Tibial nerve (tissue), 4 donors: ENCODE data around the gene C9orf50. TPM values are rescaled to one million over a fixed set of nuclear protein-coding genes. Genes with fewer than 3 reads are reported as not detected.

Source experiments
- DNase-seq, 2 donors: peaks; one replicate each; pipeline ENCODE4 v3.0.0-alpha.2; 2019; ENCODE audit warnings: low spot score in 2 of 2
- H3K27ac ChIP-seq, 4 donors: fragments of 200-600 bp; sonication (generic) in 3 of 4; one replicate each; pipeline ENCODE4 v1.5.1; 2017 to 2019; ENCODE audit warnings: mild to moderate bottlenecking in 1 of 4
- H3K27me3 ChIP-seq, 2 donors: fragments of 200-600 bp; sonication (generic) in 1 of 2; one replicate each; pipeline versions ENCODE4 v1.5.1 to v1.6.0; 2017 to 2019
- H3K36me3 ChIP-seq, 3 donors: fragments of 200-600 bp; sonication (generic); one replicate each; pipeline ENCODE4 v1.5.1; 2018 to 2019
- H3K4me1 ChIP-seq, 4 donors: fragments of 200-600 bp; sonication (generic) in 3 of 4; one replicate each; pipeline ENCODE4 v1.5.1; 2017 to 2019
- H3K4me3 ChIP-seq, 4 donors: fragments of 200-600 bp; sonication (generic) in 3 of 4; one replicate each; pipeline ENCODE4 v1.5.1; 2017 to 2019; ENCODE audit warnings: mild to moderate bottlenecking in 1 of 4, moderate library complexity in 1 of 4
- H3K9me3 ChIP-seq, 4 donors: fragments of 200-600 bp; sonication (generic) in 3 of 4; one replicate each; pipeline ENCODE4 v1.5.1; 2017 to 2019
- EP300 ChIP-seq, 2 donors: sonication (generic); formaldehyde crosslinking; IDR thresholded peaks; one replicate each; pipeline ENCODE4 v1.6.1; 2017; ENCODE audit warnings: antibody characterized with exemption in 2 of 2, mild to moderate bottlenecking in 1 of 2
- POLR2A ChIP-seq, 2 donors: fragments of 450-650 bp; IDR thresholded peaks; one replicate each; pipeline ENCODE4 v1.6.1; 2017; ENCODE audit warnings: antibody characterized with exemption in 2 of 2, mild to moderate bottlenecking in 2 of 2, moderate library complexity in 2 of 2
- WGBS, 2 donors: methylation state at CpG; one replicate each; pipeline ENCODE4 v1.1.5; 2018; 5-methylcytosine and 5-hydroxymethylcytosine counted together
- total RNA-seq, 4 donors: library from RNA; depleted of rRNA; stranded (reverse); fragments of >200 nt; gene quantifications; one replicate each; pipeline ENCODE4 v1.1.0, GENCODE V29; 2016
- TF ChIP-seq, protein P1 (sequence below), 5 experiments: fragments of 200-600 bp in 3 of 5; fragments of 450-650 bp in 2 of 5; sonication (generic) in 3 of 5; IDR thresholded peaks; one replicate each; pipeline ENCODE4 v1.5.1; 2016 to 2019; ENCODE audit warnings: antibody characterized with exemption in 5 of 5, mild to moderate bottlenecking in 3 of 5, moderate library complexity in 2 of 5

The C9orf50 gene
- total RNA-seq, 4 donors from 2014 or later = 0.90 to 1.7 (median 1.3) TPM

DNA sequence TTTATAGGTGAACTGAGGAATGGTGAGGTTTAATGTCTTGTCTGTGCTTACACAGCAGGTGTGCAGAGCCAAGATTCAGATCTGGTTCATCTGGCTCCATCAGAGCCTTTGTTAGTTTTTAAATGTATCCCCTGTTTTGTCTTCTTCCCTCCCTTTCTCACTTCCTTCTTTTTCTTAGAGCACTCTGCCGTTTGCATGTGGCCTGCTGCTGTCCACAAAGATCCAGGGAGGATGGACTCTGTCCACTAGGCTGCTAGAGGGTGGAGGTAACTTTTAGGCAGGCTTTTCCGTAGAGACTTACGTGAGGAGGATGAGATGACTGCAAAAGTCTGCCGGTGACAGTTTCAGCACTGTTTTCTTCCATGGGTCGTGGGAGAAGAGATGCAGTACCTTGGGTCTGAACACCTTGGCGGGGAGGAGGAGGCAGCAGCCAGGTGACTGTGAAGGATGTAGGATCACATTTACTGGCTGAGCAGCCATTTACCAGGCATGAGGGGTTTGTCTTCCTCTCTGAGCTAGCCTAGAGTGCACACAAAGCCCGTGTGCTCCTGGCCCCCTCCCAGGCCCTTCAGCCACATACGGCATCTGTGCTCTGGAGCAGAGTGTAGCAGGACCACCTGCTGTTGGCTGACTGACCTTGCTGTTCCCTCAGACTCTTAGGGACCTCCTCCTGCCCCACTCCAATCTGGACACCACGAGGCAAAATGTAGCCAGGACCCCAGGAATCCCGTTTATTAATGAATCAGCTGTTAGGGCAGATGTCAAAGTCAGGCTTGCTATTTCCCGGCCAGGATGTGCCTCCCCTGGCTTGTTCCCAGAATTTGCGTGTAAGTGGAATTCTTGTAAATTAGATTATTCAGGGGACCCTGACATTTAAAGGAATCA lies 6.9 kb upstream of the C9orf50 start:
- peak overlapping the region in 3 of 4 donors; percentile 90 to 94 (median 91) for H3K27ac ChIP-seq
- peak overlapping the region in 2 of 4 donors; percentile 69 to 70 for H3K4me3 ChIP-seq
- H3K4me1 ChIP-seq = peaks cover 0 to 75% (median 34%) of the 10 kb centered on the region in 4 donors

DNA sequence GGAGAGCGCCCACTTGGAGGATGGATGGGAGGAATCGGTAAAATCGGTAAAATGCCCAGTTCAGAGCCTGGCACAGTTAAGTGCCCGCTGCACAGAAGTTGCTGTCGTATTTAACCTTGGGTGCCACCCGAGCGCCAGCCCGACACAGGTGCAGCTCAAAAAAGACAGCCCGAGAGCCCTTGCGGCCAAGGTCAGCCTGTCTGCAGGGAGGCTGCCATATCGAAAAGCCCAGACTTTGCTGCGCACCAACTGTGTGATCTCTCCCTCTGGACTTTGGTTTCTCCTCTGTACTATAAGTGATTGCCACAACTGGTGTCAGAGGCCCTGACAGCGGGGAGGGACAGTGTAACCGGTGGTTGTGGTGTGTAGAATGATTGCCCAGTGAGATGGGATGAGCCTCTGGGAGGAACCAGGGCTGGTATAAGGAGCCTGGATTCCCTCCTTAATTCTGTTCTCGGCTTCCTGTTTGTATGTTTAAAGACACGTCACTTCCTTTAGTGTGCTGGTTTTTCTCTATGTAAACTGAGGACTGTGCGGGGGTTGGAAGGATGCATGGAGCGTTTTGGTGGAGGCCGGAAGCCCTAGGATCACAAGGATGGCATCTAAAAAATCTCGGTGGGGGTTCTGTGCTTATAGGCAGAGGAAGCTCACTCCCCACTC lies 5.9 kb upstream of the C9orf50 start:
- Histone ChIP-seq H3K36me3 (no peaks in the 10 kb centered on the region), H3K4me3 (peak overlapping the region; percentile 69 to 93 (median 74)), H3K4me1 (peaks cover 0 to 69% (median 32%) of the 10 kb centered on the region in 4 donors), H3K27me3 (no peaks in the 10 kb centered on the region), H3K9me3 (no peaks in the 10 kb centered on the region), H3K27ac (peak overlapping the region; percentile 83 to 94 (median 90))
- TF ChIP-seq EP300 (IDR thresholded peaks at IDR 0.05) = no peak
- TF ChIP-seq POLR2A (IDR thresholded peaks at IDR 0.05) = no peak
- TF ChIP-seq, protein P1, sequence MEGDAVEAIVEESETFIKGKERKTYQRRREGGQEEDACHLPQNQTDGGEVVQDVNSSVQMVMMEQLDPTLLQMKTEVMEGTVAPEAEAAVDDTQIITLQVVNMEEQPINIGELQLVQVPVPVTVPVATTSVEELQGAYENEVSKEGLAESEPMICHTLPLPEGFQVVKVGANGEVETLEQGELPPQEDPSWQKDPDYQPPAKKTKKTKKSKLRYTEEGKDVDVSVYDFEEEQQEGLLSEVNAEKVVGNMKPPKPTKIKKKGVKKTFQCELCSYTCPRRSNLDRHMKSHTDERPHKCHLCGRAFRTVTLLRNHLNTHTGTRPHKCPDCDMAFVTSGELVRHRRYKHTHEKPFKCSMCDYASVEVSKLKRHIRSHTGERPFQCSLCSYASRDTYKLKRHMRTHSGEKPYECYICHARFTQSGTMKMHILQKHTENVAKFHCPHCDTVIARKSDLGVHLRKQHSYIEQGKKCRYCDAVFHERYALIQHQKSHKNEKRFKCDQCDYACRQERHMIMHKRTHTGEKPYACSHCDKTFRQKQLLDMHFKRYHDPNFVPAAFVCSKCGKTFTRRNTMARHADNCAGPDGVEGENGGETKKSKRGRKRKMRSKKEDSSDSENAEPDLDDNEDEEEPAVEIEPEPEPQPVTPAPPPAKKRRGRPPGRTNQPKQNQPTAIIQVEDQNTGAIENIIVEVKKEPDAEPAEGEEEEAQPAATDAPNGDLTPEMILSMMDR (IDR thresholded peaks at IDR 0.05) = no peak
- WGBS, 2 donors = 0% methylated on average over 19 to 20 of the region's 20 CpGs
- no peak for DNase-seq

More for the DNA sequence above, 6.9 kb upstream of the C9orf50 start:
- no peak for DNase-seq
- Histone ChIP-seq H3K9me3 (no peaks in the 10 kb centered on the region), H3K27me3 (no peaks in the 10 kb centered on the region), H3K36me3 (peaks cover 0 to 5% (median 0%) of the 10 kb centered on the region in 3 donors)
- TF ChIP-seq EP300 (IDR thresholded peaks at IDR 0.05) (no peak), POLR2A (IDR thresholded peaks at IDR 0.05) (no peak)
- TF ChIP-seq, protein P1 (IDR thresholded peaks at IDR 0.05) = no peak
- WGBS, 2 donors = 31 to 37% methylated on average over 11 to 12 of the region's 12 CpGs

DNA sequence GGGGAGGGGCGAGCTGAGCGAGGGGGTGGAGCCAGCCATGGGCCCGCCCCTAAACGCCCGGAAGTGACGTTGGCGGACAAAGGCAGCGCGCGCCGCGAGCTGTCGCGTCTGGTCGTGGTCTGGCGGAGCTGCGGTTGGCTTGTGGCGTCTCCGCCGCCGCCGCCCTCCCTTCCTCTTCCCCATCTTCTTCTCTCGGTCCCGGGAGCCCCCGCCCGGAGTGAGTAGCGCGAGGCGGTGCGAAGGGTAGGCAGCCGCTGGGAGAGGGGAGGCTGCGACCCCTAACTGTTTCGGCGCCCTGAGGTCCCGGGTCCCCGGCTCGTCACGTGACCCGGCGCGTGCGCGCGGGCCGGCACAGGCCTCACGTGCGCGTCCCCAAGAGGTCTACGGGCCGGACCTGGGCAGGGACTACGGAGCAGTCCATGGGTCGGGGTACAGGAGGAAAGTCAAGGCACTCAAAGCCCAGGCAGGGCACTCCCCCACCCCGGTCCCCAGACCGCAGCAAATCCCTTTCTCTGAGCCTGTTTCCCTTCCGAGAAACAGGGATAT lies 5.3 kb upstream of the C9orf50 start, which contains the start of gene NTMT1:
Gene NTMT1 (plus strand): TSS at position 85 of the 546 bp plus-strand sequence. CDS start 6,541 bp downstream, outside the sequence.
- WGBS, 2 donors = 0% methylated on average over 26 to 55 of the region's 55 CpGs
- Histone ChIP-seq H3K27ac (peak within 1 kb of the TSS; percentile 83 to 94 (median 90)), H3K9me3 (no peaks in the 10 kb centered on the region), H3K36me3 (no peaks in the 10 kb centered on the region), H3K27me3 (no peaks in the 10 kb centered on the region), H3K4me1 (peaks cover 0 to 63% (median 30%) of the 10 kb centered on the region in 4 donors), H3K4me3 (peak within 1 kb of the TSS; percentile 69 to 93 (median 74))
- peak; percentile 87 to 89 for DNase-seq
- TF ChIP-seq, protein P1 (IDR thresholded peaks at IDR 0.05) = peak in 2 of 5 experiments; percentile 38 to 56
- TF ChIP-seq EP300 (IDR thresholded peaks at IDR 0.05) (peak; percentile 84 to 100), POLR2A (IDR thresholded peaks at IDR 0.05) (peak; percentile 95 to 100)

DNA sequence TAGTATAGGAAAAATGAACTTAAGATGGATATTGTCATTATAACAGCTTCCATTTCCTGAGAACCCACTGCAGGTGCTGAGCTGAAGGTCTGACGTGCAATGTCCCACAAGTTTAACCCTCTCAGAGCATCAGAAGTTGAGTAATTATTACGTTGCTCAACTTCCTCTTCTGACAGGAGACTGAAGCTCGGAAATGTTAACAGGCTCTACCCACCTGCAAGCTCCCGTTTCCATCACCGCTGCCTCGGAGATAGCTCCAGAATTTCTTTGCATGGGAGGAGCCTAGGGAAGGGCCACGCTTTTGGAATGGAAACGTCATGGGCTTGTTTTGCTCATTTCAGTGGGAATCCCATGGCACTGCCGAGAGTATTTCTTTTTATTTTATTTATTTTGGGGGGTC lies 4.0 kb upstream of the C9orf50 start:
- Histone ChIP-seq H3K9me3 (no peaks in the 10 kb centered on the region), H3K4me1 (peaks cover 0 to 61% (median 35%) of the 10 kb centered on the region in 4 donors), H3K27me3 (peaks cover 0 to 4% of the 10 kb centered on the region in 2 donors), H3K4me3 (no peak overlapping the region), H3K36me3 (no peaks in the 10 kb centered on the region), H3K27ac (no peak overlapping the region)
- DNase-seq = no peak
- WGBS, 2 donors = 55 to 56% methylated on average over 9 of the region's 9 CpGs
- TF ChIP-seq EP300 (IDR thresholded peaks at IDR 0.05) (no peak), POLR2A (IDR thresholded peaks at IDR 0.05) (no peak)
- TF ChIP-seq, protein P1 (IDR thresholded peaks at IDR 0.05) = no peak
